Activated CD8-positive, alpha-beta memory T cell treated with anti-CD3 and anti-CD28 coated beads, Interleukin-2, amount 50 U/mL, for 24 hours (primary cell): ENCODE measurements around the gene WDR76.
"Not testable (repeated sequence)": the region's sequence is repeated elsewhere in the genome, so short reads cannot be mapped to it uniquely, and the experiment has no call there.

Experiments
- DNase-seq: peaks from one replicate; pipeline ENCODE4 v3.0.0-alpha.2; 2020; ENCODE audit errors: extremely low read depth

The WDR76 gene

GRCh38 chr15:43821505-43821904 lies 5.3 kb upstream of the WDR76 start:
- no peak for DNase-seq

- DNase-seq = peak; percentile 87
These were observed 2.2 kb upstream of the WDR76 start, which contains the start of gene MFAP1 for GRCh38 chr15:43824302-43825246. MFAP1 (minus strand) TSS chr15:43824690; CDS start chr15:43824569, 121 bp downstream.

DNA sequence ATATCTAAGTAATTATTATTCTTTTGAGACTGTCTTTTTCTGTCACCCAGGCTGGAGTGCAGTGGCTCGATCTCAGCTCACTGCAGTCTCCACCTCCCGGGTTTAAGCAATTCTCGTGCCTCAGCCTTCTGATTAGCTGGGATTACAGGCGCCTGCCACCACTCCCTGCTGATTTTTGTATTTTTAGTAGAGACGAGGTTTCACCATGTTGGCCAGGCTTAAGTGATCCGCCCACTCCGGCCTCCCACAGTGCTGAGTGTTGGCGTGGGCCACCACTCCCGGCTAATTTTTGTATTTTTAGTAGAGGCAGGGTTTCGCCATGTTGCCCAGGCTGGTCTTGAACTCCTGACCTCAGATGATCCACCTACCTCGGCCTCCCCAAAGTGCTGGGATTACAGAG lies 1.5 kb upstream of the WDR76 start:
- DNase-seq = not testable (repeated sequence)

GRCh38 chr15:43826029-43826507 lies 734 bp upstream of the WDR76 start:
- DNase-seq = no peak

- no peak for DNase-seq
These were observed 1.4 kb downstream of the WDR76 start for GRCh38 chr15:43828061-43828657.

DNA sequence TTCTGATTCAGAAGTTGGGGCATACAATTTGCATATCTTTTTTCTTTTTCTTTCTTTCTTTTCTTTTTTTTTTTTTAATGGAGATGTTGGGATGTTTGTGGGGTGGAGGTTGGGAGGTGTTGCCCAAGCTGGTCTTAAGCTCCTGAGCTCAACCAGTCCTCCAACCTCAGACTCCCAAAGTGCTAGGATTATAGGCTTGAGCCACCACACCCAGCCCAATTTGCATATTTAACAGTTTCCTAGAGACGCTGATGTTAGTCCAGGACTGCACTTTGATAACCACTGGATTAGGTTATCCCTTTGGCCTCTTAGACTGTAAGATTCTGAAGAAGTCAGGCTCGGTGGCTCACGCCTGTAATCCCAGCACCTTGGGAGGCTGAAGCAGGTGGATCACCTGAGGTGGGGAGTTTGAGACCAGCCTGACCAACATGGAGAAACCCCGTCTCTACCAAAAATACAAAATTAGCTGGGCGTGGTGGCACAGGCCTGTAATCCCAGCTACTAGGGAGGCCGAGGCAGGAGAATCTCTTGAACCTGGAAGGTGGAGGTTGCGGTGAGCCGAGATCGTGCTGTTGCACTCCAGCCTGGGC lies 3.2 kb downstream of the WDR76 start:
- DNase-seq = not testable (repeated sequence)

GRCh38 chr15:43830691-43831275 lies 4.0 kb downstream of the WDR76 start:
- not testable (repeated sequence) for DNase-seq

GRCh38 chr15:43831519-43832052 lies 4.8 kb downstream of the WDR76 start:
- DNase-seq = not testable (repeated sequence)

GRCh38 chr15:43832485-43832884 lies 5.7 kb downstream of the WDR76 start:
- DNase-seq = not testable (repeated sequence)

DNA sequence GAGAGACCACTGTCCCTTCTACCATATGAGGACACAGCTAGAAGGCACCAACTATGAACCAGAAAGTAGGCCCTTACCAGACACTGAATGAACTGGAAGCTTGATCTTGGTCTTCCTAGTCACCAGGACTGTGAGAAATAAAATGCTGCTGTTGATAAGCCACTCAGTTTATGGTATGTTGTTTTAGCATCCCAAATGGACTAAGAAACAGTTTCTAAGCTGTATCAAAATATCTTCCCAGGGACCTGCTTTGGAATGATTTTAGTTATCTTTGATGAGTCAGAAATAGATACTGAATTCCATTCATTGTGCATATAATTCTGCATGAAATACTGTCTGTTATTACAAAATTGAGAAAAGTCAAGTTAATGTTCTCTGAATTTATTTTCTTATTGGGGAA lies 18.6 kb downstream of the WDR76 start:
- no peak for DNase-seq

- no peak for DNase-seq
These were observed 24.4 kb downstream of the WDR76 start for GRCh38 chr15:43851251-43851650.

DNA sequence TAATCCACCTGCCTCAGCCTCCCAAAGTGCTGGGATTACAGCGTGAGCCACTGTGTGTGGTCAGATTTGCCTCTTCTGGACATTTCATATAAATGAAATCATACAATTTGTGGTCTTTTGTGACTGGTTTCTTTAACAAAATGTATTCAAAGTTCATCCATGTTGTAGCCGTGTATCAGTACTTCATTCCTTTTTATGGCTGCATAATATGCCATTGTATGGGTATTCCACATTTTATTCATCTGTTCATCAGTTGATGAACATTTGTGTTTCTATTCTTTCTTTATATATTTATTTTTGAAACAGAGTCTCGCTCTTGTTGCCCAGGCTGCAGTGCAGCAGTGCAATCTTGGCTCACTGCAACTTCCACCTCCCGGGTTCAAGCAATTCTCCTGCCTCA lies 25.8 kb downstream of the WDR76 start:
- DNase-seq = no peak

DNA sequence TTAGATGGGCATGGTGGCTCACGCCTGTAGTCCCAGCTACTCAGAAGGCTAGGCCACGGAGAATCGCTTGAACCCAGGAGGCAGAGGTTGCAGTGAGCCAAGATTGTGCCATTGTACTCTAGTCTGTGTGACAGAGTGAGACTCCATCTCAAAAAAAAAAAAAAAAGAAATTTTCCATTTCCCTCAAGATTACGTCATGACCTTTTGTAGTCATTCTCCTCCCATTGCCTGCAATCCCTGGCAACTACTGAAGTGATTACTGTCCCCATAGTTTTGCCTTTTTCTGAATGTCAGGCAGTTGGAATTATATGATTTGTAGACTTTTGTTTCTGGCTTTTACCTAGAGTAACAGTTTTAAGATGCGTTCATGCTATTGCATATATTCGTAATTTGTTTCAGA lies 28.0 kb downstream of the WDR76 start:
- DNase-seq = no peak

DNA sequence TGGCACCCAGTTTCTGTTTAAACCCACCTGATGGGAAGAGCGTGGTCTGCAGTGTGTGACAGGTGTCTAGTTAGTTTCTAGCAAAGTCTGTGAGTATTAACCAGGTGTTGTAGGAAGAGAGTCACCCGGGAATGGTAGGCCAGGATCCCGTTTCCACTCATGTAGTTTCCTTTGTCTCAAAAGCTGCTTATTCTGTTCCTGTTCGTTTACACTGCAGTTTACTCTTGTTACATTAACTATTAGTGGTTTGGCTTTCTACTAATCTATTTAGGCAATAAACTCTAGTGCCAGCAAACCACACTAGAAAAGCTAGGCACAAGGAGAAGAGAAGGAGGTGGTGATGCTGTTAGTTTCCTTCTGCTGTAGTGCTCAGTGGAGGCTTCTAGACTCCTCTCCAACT lies 32.7 kb downstream of the WDR76 start:
- no peak for DNase-seq

- DNase-seq = not testable (repeated sequence)
These were observed 39.8 kb downstream of the WDR76 start for GRCh38 chr15:43866636-43867035.

DNA sequence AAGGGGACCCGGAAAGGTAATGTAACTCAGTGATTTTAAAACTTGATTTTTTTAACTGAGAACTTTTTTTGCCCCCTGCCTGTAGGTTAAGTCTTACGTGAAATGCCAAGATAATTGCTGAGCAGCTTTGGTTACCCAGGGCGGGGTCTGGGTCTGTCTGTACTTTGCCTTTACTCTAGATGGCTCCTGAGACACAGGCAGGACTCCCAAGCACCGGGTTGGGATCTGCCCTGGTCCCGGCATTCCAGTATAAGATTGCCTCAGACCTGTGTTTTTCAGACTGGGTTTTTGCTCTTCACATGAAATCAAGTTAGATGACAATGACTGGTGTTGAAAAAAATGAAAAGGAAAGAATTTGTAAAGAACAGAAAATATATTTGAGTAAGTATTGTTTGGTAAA lies 40.3 kb downstream of the WDR76 start:
- DNase-seq = no peak

GRCh38 chr15:43868406-43868805 lies 41.6 kb downstream of the WDR76 start:
- no peak for DNase-seq

DNA sequence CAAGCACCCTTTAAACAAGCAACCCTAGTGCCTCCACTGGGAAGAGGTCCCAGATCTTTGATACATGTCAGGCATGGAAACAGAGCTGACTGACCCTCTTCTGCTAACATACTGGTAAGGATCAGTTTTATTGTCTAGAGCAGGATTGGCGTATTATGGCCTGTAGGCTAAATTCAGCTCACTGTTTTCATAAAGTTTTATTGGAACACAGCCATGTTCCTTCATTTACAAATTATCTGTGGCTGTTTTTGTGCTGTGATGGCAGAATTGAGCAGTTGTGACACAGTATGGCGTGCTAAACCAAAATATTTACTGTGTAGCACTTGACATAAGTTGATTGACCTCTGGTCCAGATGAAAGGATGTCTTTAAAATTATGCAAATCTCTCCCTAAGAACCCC lies 45.0 kb downstream of the WDR76 start:
- no peak for DNase-seq

DNA sequence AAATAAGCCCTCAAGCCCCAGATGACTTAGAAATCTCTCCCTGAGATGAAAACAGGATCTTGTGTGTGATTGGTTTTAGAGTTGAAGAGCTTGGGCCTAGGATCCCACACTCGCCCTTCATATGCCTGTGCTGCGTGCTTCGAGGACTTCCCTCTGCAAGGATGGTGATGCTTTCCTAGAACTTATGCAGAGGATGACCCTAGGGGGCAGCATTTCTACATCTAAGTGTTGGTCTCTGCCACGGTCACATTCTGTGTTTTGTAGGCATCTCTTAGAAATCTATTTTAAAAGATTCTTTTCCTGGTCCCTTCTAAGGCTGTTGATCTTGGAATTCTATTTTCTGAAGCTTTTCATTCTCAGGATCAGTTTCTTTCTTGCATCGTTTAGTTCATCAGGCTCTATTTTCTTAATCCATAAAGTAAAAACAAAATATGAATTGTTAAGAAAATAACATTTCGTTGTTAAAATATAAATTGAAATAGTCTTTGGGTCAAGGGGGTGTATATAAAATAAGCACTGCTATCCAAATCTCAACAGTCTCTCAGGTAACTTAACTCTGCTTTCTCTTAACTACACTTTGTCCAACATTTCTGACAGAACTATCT lies 45.7 kb downstream of the WDR76 start:
- no peak for DNase-seq

DNA sequence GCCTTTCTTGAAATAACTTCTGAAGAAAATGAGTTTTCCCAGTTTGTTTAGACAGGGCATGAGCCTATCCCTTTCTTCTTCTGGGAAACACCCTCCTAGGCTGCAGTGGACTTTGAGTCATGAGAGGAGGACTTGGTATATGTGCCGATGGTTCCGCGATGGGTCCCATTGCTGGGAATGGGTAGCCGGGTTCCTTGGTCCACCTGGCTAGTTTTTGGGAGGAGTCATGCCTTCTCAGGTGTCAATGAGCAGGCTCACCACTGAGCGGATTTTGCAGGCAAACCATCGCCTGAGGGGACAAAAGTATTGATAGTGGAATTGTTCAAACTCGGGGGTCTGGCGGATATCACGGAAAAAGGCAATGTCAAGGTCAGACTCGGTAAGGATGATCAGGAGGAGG lies 46.8 kb downstream of the WDR76 start:
- DNase-seq = no peak

DNA sequence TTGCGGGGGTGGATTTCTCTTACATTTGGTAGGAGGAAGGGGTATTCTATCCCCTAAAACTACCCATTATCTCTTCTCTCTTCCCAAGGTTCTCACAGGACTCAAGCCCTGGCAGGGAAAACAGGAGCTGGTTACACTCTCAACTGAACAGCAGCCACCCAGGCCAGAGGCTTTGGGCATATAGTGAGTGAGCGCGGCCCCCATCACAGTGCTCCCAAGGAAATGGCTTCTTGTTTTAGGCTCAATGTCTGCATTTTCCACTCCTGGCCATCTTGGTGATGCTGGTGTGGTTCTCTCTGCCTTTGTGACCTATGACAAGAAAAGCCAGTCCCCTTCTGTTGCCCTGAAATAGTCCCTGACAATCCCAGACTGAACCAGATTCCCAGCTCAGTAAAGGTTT lies 50.1 kb downstream of the WDR76 start:
- no peak for DNase-seq
